Esophagus squamous epithelium (tissue), 4 donors: ENCODE data around the gene GRAPL.
"Not testable (repeated sequence)": the region's sequence is repeated elsewhere in the genome, so short reads cannot be mapped to it uniquely, and the experiment has no call there.

ENCODE experiments used
- CTCF ChIP-seq, 6 experiments: fragments of 450-650 bp in 4 of 6; fragments of 200-600 bp in 2 of 6; sonication (generic) in 2 of 6; IDR thresholded peaks; one replicate each; pipeline ENCODE4 v1.5.1; 2016 to 2019; ENCODE audit warnings: antibody characterized with exemption in 6 of 6, mild to moderate bottlenecking in 4 of 6, moderate library complexity in 4 of 6
- POLR2A ChIP-seq, 4 donors: fragments of 450-650 bp; IDR thresholded peaks; one replicate each; pipeline ENCODE4 v1.6.1; 2017; ENCODE audit warnings: antibody characterized with exemption in 4 of 4, mild to moderate bottlenecking in 4 of 4, moderate library complexity in 3 of 4

- TF ChIP-seq POLR2A, CTCF (IDR thresholded peaks at IDR 0.05): not testable (repeated sequence)
Measured at GRCh38 chr17:19133793-19134192, 6.4 kb downstream of the GRAPL start.
